GM18526 (cell line): ENCODE results near the gene SNX25.

Experiments
- POLR2A ChIP-seq: IDR thresholded peaks from 3 replicates; pipeline ENCODE4 v1.6.1; 2011; ENCODE audit not compliant: insufficient read length; ENCODE audit errors: extremely low read depth

SNX25 gene

DNA sequence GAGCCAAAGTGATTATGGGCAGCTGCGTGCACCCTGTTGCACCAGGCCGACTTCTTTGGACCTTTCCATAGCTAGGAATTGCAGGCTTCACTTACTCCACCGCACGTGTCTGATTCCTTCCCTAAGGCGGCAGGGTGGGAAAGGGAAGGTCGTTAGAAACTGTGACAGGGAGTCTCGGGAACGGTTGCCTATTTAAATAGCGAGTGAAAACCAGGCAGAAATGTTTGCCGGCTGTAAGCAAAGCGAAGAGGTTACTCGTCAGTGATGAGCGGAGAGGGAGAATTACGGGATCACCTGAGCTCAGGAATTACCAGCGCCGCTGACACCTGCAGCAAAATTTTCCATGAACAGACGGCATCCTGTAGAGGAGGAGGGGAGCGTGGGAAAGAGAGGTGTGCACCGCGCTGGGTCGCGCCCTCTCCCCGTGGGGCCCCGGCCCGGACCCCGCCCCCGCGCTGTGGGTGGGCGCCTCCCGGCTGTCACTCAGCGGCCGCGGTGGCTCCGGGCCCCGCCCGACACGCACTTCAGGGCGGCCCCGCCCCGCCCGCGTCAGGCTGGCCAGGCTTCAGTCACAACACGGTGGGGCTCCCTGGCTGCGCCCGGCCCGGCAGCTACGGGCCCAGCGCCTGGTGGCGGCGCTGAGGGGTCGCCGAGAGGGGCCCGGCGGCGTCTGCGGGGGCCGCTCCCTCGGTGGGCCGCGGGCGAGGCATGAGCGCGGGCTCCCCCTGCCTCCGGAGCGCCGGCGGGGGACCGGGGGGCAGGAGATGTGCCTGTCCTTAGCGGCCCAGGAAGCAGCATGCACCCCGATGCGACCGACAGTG, at the start of gene SNX25:
TSS of gene SNX25 (plus strand) at position 568 of the 821 bp plus-strand sequence. CDS start at position 797, 229 bp downstream.
- TF ChIP-seq POLR2A, result peak; percentile 85

DNA sequence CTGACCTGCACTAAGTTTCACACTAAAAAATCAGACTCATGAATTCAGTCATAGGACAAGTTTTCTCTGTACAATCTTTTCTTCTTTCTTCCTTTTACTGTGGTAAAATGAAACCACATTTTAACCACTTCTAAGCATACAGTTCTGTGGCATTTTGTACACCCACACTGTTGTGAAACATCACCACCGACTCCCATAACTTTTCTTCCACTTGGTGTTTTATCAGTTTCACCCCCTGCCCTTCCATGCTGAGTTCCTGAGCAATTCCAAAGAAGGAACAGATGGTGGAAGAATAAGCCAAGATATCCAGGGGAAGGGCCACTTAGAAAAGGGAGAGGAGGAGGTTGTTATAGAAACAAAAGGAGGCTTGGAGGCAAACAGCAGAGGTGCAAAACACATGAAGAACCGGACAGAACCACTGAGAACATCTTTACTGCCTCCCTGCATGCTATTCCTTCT, 43.8 kb upstream of the SNX25 start:
- no peak for TF ChIP-seq POLR2A

DNA sequence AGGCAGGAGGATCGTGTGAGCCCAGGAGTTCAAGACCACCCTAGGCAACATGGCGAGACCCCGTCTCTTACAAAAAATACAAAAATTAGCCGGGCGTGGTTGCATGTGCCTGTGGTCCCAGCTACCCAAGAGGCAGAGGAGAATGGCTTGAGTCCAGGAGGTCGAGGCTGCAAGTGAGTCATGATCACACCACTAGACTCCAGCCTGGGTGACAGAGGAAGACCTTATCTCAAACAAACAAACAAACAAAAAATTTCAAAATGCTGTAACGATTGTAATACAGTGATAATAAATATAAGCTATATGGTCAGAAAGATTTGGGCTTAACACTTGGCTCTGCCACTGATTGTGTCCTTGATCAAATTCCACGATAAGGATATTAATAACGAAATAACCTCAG, 42.2 kb upstream of the SNX25 start:
- TF ChIP-seq POLR2A, result no peak

DNA sequence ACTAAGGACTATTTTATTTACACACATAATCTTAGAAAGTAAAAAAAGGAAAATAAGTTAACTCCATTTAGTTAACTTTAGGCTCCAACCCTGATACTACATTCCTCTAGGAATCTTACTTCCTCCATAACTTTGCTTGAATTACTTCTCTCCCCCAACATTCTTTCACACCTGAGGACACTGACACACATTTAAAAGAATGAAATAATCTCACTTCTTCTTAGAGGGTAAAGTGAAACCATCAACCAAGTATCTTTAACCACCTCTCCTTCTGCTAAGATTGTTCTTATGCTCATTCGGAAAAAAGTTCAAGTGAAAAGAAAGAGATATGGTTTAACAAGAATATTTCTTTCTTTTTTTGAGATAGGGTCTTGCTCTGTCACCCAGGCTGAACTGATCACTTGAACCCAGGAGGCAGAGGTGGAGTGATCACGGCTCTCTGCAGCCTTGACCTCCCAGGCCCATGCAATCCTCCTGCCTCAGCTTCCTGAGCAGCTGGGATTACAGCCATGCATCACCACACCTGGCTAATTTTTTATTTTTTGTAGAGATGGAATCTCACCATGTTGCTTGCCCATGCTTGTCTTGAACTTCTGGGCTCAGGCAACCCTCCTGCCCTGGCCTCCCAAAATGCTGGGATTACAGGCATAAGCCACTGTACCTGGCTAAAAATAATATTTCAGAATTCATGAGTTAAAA, 37.9 kb upstream of the SNX25 start:
- TF ChIP-seq POLR2A, result no peak

DNA sequence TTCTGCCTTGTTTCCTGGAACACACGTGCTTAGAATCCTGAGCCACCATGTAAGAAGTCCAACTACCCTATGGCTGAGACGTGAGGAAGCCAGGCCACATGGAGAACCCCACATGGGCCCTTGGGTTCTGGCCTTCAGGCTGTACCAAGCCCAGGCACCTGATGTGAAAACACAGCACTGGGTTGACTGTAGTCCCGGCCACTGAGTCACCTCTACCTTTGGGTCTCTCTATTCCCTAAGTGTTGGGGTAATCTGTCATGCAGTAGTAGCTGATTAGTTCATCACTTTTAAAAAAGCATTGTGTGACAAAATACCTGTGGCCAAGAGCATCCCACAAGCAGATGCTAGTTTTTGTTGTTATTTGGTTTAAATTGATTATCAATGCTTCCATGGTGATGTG, 29.9 kb upstream of the SNX25 start:
- no peak for TF ChIP-seq POLR2A

DNA sequence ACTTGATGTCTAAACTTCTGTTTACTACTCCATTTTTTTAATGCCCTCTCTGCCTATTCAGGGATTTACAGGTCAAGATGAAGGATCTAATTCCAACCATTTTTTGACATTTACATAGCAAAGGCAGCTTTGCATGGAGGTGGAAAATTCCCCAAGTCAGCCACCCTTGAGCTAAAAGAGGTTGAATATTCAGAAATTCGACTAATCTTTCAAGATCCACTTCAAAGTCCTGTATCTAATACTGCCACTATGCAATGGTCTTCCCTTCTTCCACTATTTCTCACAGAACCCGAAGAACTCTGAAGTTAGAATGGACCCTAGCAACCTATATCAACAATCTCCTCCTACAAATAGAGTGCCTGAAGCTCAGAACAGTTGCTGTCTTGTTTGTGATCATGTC, 27.2 kb upstream of the SNX25 start:
- TF ChIP-seq POLR2A, result no peak

DNA sequence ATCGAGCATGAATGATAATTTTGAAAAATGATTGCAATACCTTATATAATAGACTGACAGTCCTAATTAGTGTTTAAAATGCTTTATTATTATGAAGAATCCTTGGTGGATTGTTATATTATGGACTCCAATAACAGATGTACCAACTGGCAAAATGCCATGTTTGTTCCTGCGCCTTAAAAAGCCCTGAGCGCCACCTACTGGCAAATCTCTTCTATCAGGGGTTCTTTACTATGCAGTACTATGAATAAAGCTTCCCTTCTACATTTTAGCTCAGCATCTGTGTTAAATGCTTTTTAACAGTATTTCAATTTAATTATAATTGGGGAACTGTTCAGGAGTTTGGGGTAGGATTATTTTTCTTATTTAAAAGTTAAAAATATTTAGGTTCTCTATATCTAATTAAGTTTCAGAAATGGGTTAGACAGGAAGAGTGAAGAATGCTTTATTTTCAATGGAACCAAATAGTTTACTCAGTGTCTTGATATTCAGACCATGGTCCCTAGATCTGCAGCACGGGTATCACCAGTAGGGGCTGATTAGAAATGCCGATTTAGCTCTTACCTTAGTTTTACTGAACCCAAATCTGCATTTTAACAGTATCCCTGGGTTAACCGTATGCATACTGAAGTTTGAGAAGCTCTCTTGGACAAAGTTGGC, 25.6 kb upstream of the SNX25 start:
- TF ChIP-seq POLR2A, result no peak

DNA sequence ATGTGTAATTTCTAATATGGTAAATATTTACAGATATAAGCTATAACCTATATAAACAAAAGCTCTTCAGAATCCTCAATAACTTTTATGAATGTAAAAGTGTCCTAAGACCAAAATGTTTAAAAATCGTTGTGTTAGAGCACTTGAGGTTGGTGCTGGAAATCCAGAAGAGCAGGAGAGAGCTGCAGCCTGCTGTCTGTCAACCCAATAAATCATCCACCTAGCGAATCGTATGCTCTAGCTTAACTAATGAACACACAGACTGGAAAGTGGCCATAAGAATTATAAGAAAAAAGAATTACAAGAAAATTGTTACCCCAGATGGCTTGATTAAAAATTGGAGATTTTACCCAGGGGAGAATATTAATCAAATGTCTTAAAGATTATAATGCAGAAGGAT, 22.6 kb upstream of the SNX25 start:
- TF ChIP-seq POLR2A, result no peak

DNA sequence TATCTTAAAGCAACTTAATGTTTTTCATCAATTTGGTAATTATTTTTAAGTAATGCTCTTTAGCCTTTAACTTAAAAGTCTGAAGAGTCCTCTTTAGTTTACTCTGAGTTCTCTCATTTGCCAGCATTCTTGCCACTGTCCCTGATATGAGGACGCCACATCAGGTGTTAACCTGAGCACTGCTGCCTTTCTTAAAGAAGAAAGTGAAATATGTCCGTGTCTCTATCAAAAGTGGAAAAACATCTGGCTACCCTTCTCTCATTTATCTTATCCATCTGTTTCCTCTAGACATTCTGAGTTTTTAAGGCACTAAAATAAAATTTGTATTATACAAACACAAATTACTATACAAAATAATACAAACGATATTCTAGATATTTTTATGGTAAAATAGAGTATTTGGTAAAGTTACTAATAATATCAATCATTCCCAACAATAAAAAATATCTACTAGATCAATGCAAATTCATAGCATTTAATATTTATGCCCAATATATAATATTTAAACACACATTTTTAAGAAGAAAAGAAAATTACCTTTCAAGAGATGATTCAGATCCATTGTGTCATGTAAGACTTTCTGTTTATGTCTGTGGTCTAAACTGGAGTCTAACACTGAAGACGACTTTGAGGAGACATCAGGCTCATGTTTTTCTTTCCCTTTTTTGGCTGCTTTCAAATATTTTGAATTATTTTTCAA, 19.6 kb upstream of the SNX25 start:
- TF ChIP-seq POLR2A, result no peak

DNA sequence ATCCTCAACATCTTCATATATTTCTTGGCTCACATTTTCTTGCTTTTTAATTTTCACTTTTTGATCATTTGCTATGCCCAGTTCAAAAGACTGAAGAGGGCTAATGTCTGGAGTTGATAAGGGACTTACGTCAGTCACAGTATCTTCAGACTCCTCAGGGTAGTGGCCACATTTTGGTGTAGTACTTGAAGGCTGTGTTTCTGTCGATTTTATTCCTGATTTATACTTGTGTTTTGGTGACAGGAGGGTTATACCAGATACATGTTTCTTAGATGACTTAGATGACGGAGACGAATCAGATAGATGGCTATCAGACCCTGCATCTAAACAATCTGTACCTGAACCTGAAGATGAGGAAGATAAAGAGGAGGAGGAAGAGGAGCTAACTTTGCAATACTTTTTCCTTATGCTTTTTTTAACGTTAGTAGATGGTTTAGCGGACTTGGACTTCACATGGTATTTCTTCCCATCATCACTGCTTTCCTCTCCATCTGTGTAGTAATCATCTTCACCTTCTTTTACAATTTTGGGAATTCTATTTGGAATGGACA, 19.0 kb upstream of the SNX25 start:
- no peak for TF ChIP-seq POLR2A

DNA sequence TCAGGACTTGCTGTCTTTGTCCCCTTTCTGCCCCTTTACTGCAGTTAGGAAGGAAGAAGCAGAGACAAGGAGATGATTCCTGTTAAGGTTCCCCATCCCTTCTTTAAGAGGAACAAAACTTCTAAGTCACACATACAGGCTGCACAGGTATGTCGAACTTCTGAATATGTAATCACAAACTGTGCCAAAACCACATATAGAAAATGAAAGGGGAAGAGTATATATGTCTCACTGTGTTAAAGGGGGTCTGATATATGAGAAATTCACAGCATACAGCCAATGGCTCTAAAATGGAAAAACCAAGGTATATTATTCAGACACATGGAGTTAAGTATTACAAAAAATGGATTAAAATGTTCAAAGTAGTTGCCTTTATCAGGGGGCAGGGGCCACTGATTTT, 17.3 kb upstream of the SNX25 start:
- TF ChIP-seq POLR2A, result no peak

DNA sequence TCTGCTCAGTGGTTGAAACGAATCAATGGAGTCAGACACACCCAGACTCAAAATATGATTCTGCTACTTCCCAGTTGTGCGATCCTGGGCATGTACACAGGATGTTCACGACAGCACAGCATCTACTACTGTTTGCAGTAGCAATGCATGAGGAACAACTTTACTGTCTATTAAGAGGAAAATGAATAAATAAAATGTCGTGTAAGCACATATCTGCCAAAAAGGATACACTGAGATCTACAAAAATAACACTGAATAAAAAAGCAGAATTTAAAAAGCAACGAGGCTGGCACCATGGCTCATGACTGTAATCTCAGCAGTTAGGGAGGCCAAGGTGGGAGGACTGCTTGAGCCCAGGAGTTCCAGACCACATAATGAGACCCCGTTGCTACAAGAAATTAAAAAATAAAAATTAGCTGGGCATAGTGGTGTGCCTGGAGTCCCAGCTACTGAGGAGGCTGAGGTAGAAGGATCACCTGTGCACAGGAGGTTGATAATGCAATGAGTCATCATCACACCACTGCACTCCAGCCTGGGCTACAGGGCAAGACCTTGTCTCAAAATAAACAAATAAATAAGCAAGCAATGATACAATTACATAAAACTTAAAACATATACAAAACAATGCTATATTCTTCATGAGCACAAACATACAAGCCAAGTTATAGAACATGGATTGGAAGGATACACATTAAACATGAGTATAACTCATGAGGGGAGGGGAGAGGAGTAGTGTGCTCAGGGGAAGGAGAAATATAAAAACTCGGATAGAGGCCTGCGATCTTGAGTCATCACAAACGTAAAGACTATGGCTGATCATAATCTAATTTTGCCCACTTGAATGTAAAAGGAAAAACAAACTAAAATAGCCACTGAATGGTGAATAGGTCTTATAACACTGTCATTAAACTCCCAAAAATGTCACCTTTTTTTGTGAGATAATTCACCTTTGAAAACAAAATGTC, 14.2 kb upstream of the SNX25 start:
- no peak for TF ChIP-seq POLR2A

DNA sequence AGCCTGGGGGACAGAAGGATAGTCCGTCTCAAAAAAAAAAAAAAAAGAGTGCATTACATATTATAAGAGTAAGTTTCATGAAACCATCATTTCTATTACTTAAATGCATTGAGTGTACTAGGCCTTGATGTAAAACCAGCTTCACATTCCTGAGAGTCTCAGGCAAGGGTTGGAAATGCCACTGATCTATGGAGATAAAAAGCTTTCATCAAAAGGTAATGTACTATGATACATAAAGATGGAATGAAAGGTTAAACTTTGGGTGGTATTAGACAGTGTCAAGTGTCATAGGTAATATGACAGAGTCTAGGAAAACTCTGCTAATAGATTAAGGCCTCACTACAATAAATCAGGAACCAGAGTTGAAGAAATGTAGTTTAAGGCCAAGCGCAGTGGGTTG, 13.0 kb upstream of the SNX25 start:
- TF ChIP-seq POLR2A, result no peak

DNA sequence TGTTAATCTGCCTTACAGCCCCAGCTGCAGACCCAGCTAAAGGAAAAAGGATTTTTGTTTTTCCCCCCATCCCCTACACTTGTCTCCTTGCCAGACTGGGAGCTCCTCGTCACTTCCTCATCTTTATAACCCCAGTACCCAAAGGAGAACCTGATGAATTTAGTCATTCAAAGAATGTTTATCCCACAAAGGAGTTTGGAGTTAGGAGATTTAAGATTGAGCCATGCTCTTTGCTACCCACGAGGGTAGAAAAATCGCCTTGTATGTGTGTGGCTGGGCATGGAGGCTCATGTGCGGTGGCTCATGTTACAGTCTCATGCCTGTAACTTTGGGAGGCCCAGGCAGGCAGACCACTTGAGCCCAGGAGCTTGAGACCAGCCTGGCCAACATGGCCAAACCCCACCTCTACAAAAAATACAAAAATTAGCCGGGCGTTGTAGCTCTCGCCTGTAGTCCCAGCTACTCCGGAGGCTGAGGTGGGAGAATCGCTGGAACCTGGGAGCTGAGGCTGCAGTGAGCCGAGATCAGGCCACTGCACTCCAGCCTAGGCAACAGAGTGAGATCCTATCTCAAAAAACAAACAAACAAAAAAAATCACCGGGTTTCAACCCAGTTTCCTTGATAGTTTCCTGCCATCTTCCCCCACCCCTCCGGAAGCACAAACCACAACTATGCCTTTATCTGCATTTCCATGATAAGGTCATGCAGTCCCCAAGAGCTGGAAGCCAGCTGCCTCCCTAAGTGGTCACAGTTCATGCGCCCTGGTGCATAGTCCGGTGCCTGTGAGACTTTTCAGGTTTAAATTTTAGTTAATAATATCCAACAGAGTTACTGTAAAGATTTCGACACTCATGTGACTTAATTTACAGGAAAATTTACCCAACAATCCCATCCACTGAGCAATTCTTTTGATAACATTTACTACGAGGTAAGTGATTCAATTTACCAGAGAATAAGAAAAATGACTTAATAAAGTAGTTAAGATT, 7.1 kb upstream of the SNX25 start:
- no peak for TF ChIP-seq POLR2A
